SH-SY5Y (cell line): ENCODE data around the gene IFIT3.

Source experiments
- GATA2 ChIP-seq: IDR thresholded peaks from 2 replicates; pipeline ENCODE4 v1.6.1; 2011; ENCODE audit warnings: mild to moderate bottlenecking, low read depth, low read length
- GATA3 ChIP-seq: IDR thresholded peaks from 2 replicates; pipeline ENCODE4 v1.6.1; 2011; ENCODE audit warnings: low read depth, mild to moderate bottlenecking, low read length, moderate library complexity

DNA sequence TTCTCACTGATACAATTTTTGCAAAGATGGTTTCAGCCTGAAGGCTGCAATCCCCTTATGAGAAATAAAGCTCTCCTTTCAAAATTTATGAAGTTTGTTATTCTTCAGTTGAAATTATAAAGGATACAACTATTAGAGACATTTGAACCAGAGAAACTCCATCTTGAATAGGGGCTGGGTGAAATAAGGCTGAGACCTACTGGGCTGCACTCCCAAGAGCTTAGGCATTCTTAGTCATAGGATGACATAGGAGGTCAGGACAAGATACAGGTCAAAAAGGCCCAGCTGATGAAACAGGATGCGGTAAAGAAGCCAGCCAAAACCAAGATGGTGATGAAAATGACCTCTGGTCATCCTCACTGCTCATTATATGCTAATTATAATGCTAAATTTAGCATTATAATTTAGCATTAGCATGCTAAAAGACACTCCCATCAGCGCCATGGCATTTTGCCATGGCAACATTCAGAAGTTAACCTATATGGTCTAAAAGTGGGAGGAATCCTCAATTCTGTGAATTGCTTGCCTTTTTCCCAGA, 27.7 kb downstream of the IFIT3 start:
- TF ChIP-seq GATA2 = no peak
- TF ChIP-seq GATA3 = no peak
